Heart left ventricle (tissue), 16 donors: ENCODE results near the gene ABHD17C. TPM values are rescaled to one million over a fixed set of nuclear protein-coding genes. Genes with fewer than 3 reads are reported as not detected.
A peak's percentile ranks its signal among the peaks of the same experiment; 100 is the strongest.

Experiments
- ATAC-seq, 4 donors: fragments of 200-7000 bp; cut with Tn5 transposase; one replicate each; pipeline ENCODE4 v1.9.1; 2020 to 2022; ENCODE audit warnings: moderate library complexity in 4 of 4, mild to moderate bottlenecking in 3 of 4, moderate number of reproducible peaks in 1 of 4
- DNase-seq, 5 donors: peaks; one replicate each; pipeline ENCODE4 v3.0.0-alpha.2; 2020
- H3K27ac ChIP-seq, 12 donors: fragments of 200-600 bp; sonication (generic) in 4 of 12; one replicate each; pipeline versions ENCODE4 v1.5.0 to v1.8.0; 2016 to 2022; ENCODE audit warnings: mild to moderate bottlenecking in 2 of 12
- H3K27me3 ChIP-seq, 9 donors: fragments of 200-600 bp; sonication (generic) in 2 of 9; one replicate each; pipeline versions ENCODE4 v1.5.1 to v1.8.0; 2016 to 2022; ENCODE audit warnings: mild to moderate bottlenecking in 3 of 9
- H3K36me3 ChIP-seq, 9 donors: fragments of 200-600 bp; sonication (generic) in 2 of 9; one replicate each; pipeline versions ENCODE4 v1.5.0 to v1.8.0; 2018 to 2022; ENCODE audit warnings: mild to moderate bottlenecking in 2 of 9
- H3K4me1 ChIP-seq, 12 donors: fragments of 200-600 bp; sonication (generic) in 4 of 12; one replicate each; pipeline versions ENCODE4 v1.5.0 to v1.8.0; 2016 to 2022; ENCODE audit warnings: mild to moderate bottlenecking in 3 of 12
- H3K4me3 ChIP-seq, 12 donors: fragments of 200-600 bp; sonication (generic) in 4 of 12; one replicate each; pipeline versions ENCODE4 v1.5.0 to v1.8.0; 2017 to 2022; ENCODE audit warnings: mild to moderate bottlenecking in 9 of 12, moderate library complexity in 4 of 12
- H3K9me3 ChIP-seq, 12 donors: fragments of 200-600 bp; sonication (generic) in 4 of 12; one replicate each; pipeline versions ENCODE4 v1.5.0 to v1.8.0; 2016 to 2022; ENCODE audit warnings: mild to moderate bottlenecking in 1 of 12
- POLR2A ChIP-seq, 2 donors: fragments of 450-650 bp; IDR thresholded peaks; one replicate each; pipeline ENCODE4 v1.6.1; 2017; ENCODE audit warnings: antibody characterized with exemption in 2 of 2, mild to moderate bottlenecking in 2 of 2, moderate library complexity in 2 of 2
- WGBS, 4 donors: extraction: QIAGEN DNeasy Blood & Tissue Kit in 2 of 4; methylation state at CpG; one replicate each; pipeline versions ENCODE4 v1.1.5 to v1.1.7; 2013 to 2018; 5-methylcytosine and 5-hydroxymethylcytosine counted together
- intact Hi-C, 10 donors: fragments of 100-400 bp; cut with DNase I; formaldehyde crosslinking; loops; one replicate each; pipeline versions ENCODE4 v1.11.1 to v1.14.2; 2022
- polyA plus RNA-seq, 2 donors: library from polyadenylated mRNA; stranded (reverse); fragments of 200-250 nt; gene quantifications; one replicate each; pipeline ENCODE4 v1.2.3, GENCODE V29; 2013
- total RNA-seq, 9 donors: library from RNA; depleted of rRNA in 2 of 9; stranded (reverse); fragments of >200 nt in 2 of 9; fragmentation: NEBNext Ultra II Directional in 3 of 9; extraction: Animal tissue kit (Norgen Biotek cat#: 25700) in 3 of 9; gene quantifications; one replicate each; pipeline versions ENCODE4 v1.1.0 to v1.2.4, GENCODE V29; 2016 to 2023
- TF ChIP-seq, protein P1 (sequence below), 12 donors: fragments of 200-600 bp; sonication (generic) in 4 of 12; IDR thresholded peaks; one replicate each; pipeline versions ENCODE4 v1.5.0 to v1.8.0; 2018 to 2022; ENCODE audit warnings: antibody characterized with exemption in 12 of 12, mild to moderate bottlenecking in 5 of 12
- donor health status: ischemic (EF 13 %, LVEDD 7.1; RV severe dilation, severe dysfunction).
- donor health status: healthy with polysubstance abuse.
- donor health status: DM: no; HTN: yes; CAD: no.
- donor health status: DM: no; HTN: no; CAD: no.
- donor health status: ischemic (EF 25% LVEDD 6.9; RV normal size, moderate dysfunction).
- donor health status: ischemic (EF 25% LVEDD 5.7; RV mildly dilated, moderate dysfunction).
- donor health status: healthy.
- donor health status: DM: yes; HTN: yes; CAD: no.
- donor health status: ischemic (EF 35%, LVEDD 5.7; RV mildly dilated, moderate dysfunction).
- donor health status: nonischemic (EF 11% LVEDD 7.7; RV severe dilation, severe dysfunction).
- donor health status: DM: yes; HTN: yes; CAD: no.
- donor health status: PGD.
- donor health status: ischemic (EF 29% LVEDD 5.4; RV normal size, mild dysfunction).
- donor health status: nonischemic (EF 23%, LVEDD 6.1; RV moderate dilation, normal function).

Gene ABHD17C
- total and polyA plus RNA-seq, 11 donors, result 2.8 to 10.2 (median 5.6) TPM

DNA sequence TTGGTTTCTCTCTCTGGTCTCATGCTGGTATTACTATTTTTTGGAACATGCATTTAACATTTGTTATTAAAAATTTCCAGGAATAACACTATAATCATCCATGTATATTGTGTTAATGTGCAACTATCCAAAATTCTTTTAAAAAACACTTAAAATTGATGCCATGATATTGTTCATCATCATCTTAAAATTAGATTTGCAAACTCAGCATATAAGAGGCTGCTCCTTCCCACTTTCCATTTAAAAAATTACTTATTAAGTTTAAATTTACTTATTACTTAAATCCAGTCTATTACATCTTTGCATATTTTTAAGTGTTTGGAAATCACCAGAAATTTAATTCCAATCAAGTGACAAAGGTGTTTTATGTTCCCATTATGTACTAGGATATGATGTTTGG is 5.8 kb upstream of the ABHD17C start:
- no peak overlapping the region for H3K27ac ChIP-seq
- no peak for ATAC-seq
- no peak for DNase-seq
- H3K4me3 ChIP-seq, result no peak overlapping the region
- peaks cover 0 to 7% (median 4%) of the 10 kb centered on the region in 12 donors for H3K4me1 ChIP-seq
- no peaks in the 10 kb centered on the region for H3K9me3 ChIP-seq
- no peaks in the 10 kb centered on the region for H3K36me3 ChIP-seq
- intact Hi-C loops, result no loop called here
- H3K27me3 ChIP-seq, result no peaks in the 10 kb centered on the region
- TF ChIP-seq, protein P1, sequence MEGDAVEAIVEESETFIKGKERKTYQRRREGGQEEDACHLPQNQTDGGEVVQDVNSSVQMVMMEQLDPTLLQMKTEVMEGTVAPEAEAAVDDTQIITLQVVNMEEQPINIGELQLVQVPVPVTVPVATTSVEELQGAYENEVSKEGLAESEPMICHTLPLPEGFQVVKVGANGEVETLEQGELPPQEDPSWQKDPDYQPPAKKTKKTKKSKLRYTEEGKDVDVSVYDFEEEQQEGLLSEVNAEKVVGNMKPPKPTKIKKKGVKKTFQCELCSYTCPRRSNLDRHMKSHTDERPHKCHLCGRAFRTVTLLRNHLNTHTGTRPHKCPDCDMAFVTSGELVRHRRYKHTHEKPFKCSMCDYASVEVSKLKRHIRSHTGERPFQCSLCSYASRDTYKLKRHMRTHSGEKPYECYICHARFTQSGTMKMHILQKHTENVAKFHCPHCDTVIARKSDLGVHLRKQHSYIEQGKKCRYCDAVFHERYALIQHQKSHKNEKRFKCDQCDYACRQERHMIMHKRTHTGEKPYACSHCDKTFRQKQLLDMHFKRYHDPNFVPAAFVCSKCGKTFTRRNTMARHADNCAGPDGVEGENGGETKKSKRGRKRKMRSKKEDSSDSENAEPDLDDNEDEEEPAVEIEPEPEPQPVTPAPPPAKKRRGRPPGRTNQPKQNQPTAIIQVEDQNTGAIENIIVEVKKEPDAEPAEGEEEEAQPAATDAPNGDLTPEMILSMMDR (IDR thresholded peaks at IDR 0.05), result no peak
- no peak for TF ChIP-seq POLR2A (IDR thresholded peaks at IDR 0.05)

- no peaks in the 10 kb centered on the region for H3K36me3 ChIP-seq
- no peak for DNase-seq
- H3K4me3 ChIP-seq, result no peak overlapping the region
- H3K4me1 ChIP-seq, result peaks cover 0 to 10% (median 6%) of the 10 kb centered on the region in 12 donors
- no peaks in the 10 kb centered on the region for H3K27me3 ChIP-seq
- no peaks in the 10 kb centered on the region for H3K9me3 ChIP-seq
- ATAC-seq, result no peak
- intact Hi-C loops, result no loop called here
- H3K27ac ChIP-seq, result no peak overlapping the region
- TF ChIP-seq, protein P1 (IDR thresholded peaks at IDR 0.05), result no peak
- no peak for TF ChIP-seq POLR2A (IDR thresholded peaks at IDR 0.05)
- WGBS, 4 donors, result 69 to 76% (median 75%) methylated on average over 5 of the region's 5 CpGs
Observed at GRCh38 chr15:80689716-80690115, 5.4 kb upstream of the ABHD17C start.

GRCh38 chr15:80691575-80691974 is 3.5 kb upstream of the ABHD17C start:
- 90 to 100% (median 93%) methylated on average over 3 of the region's 3 CpGs for WGBS, 4 donors

DNA sequence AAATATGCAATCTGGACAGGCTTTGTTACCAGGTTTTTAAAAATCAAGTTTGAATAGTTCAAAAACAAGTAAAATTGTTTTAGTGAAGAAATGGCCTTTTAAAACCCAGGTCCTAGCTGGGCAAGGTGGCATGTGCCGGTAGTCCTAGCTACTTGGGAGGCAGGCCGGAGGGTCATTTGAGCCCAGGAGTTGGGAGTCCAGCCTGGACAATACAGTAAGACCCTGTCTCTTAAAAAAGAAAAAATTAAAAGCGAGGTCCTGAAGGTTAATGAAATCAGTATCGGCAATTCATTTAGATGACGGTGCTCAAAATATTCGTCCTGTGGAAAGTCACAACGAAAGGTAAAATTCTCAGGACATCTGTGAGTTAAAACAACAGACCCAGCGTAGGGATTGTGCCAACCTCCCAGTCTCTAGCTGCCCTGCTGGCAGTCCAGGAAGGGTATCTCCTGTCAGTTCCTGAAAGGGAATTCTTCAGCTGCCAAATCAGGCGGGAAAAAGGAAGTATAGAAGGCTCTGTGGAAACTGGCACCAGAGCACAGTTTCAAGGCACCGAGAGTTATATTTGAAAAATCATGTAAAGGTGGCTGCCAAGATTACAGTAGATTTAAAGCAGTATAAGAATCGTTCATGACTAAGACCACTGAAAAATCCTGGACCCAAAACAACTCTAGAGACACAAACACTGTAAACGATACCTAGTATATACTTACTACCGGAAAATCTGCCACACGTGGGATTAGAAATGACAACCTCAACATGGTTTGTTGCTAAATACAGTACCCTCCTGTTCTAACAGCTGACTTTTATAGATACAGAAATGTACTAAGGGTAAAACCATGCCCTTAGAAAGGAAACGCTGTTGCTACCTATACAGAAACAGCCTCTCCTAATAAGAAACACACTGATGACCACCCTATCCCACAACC is 1.2 kb upstream of the ABHD17C start:
- WGBS, 4 donors, result 34 to 37% (median 35%) methylated on average over 15 of the region's 15 CpGs
- no peaks in the 10 kb centered on the region for H3K36me3 ChIP-seq
- ATAC-seq (peak in 2 of 4 donors; percentile 15 to 57), DNase-seq (peak in 2 of 5 donors; percentile 8 to 18)
- H3K9me3 ChIP-seq, result no peaks in the 10 kb centered on the region
- H3K4me3 ChIP-seq, result peak overlapping the region; percentile 58 to 99 (median 83)
- H3K27ac ChIP-seq, result peak overlapping the region in 11 of 12 donors; percentile 43 to 90 (median 83)
- TF ChIP-seq, protein P1 (IDR thresholded peaks at IDR 0.05), result no peak
- no peaks in the 10 kb centered on the region for H3K27me3 ChIP-seq
- H3K4me1 ChIP-seq, result peaks cover 0 to 30% (median 15%) of the 10 kb centered on the region in 12 donors
- intact Hi-C loops, result no loop called here

More at GRCh38 chr15:80691575-80691974, 3.5 kb upstream of the ABHD17C start:
- Histone ChIP-seq H3K36me3 (no peaks in the 10 kb centered on the region), H3K4me1 (peaks cover 0 to 19% (median 11%) of the 10 kb centered on the region in 12 donors), H3K4me3 (no peak overlapping the region), H3K27me3 (no peaks in the 10 kb centered on the region), H3K27ac (no peak overlapping the region), H3K9me3 (no peaks in the 10 kb centered on the region)
- DNase-seq (no peak), ATAC-seq (no peak)
- no peak for TF ChIP-seq POLR2A (IDR thresholded peaks at IDR 0.05)
- TF ChIP-seq, protein P1 (IDR thresholded peaks at IDR 0.05), result no peak
- intact Hi-C loops, result no loop called here
